Measurements from ENCODE around the gene DSCAM.

Gene DSCAM

GRCh38 chr21:40639616-40640194 lies 207.3 kb downstream of the DSCAM start:
- in situ Hi-C loops (cut with HindIII; ENCODE audit: low pct_ligation_motif_present, low pct_unique_long_range_greater_than_20kb, low sequenced_read_pairs), result no loop called here
- no peak for DNase-seq

DNA sequence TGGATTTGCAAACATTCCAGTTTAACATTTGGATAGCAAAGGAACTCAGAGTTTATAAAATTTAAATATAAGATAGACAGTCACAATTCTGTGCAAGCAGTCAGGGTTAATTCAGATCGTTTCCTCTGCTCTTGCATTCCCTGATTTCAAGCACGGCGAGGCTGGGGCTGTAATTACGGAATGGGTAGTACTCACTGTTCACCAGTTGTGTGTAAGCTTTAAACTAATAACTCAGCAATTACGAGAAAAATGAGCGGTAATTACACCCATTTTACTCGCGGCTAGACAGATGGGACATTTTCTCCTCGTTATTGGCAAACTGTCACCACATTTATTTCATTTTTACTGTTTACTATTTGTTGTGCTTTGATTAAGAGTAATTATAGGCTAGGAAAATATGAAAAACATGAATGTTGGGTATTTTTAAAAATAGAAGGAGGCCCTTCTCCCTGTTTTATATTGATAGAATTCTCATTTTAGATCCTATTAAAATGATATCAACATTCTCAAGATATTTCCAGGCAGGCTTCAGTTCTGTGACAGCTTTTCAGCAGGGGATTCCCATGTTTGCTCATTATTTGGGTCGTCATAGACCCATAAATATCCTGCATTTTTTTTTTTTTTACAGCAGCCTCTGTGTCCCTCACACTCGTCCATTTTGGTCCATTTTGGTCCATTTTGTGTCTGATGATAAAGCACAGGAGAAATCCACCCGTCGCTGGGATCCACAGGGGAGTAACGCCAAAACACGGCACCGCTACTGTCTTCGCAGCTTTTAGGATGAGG lies 208.3 kb downstream of the DSCAM start:
- in situ Hi-C loops (cut with HindIII; ENCODE audit: low pct_ligation_motif_present, low pct_unique_long_range_greater_than_20kb, low sequenced_read_pairs), result no loop called here

DNA sequence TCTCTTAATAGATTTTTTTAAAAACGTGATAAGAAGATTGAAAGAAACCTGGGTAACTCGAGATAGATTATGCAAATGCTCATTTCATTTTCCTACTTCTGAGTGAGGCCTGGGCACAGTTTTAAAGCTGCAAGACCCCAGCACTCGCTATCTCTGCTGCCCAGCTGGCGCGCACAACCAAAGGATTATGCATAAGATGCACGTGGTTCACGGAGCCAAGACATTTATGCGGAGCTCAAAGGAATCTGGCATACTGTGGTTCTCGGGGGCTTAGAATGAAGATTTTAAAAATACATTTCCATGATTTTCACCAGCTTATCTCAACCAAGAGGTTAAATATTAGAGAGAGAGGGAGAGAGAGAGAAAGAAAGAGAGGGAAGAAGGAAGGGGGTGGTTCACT lies 210.9 kb downstream of the DSCAM start:
- in situ Hi-C loops (cut with HindIII; ENCODE audit: low pct_ligation_motif_present, low pct_unique_long_range_greater_than_20kb, low sequenced_read_pairs), result no loop called here
- DNase-seq, result no peak

More for the DNA sequence above, 208.3 kb downstream of the DSCAM start:
- DNase-seq, result no peak

- in situ Hi-C loops (cut with HindIII; ENCODE audit: low pct_ligation_motif_present, low pct_unique_long_range_greater_than_20kb, low sequenced_read_pairs), result no loop called here
- no peak for DNase-seq
Measured at GRCh38 chr21:40635391-40635790, 211.6 kb downstream of the DSCAM start.

DNA sequence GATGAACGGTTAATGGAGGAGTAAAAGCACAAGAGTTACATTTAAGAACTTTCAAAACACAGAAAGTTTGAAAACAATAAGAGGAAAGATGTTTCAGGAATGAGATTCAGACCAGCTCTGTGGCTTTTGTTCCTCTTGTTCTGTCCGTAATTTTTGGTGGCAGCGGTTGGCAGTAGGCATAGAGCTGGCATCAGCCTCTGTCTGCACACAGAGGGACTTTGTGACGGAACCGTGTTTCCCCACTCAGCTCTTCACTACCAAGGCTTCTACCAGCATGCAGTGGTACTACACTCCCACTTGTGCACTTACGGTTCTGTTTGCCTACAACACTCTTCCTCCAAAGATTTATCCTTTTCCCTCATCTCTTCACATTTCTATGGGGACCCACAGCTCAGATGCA lies 212.8 kb downstream of the DSCAM start:
- in situ Hi-C loops (cut with HindIII; ENCODE audit: low pct_ligation_motif_present, low pct_unique_long_range_greater_than_20kb, low sequenced_read_pairs), result no loop called here
- DNase-seq, result no peak

DNA sequence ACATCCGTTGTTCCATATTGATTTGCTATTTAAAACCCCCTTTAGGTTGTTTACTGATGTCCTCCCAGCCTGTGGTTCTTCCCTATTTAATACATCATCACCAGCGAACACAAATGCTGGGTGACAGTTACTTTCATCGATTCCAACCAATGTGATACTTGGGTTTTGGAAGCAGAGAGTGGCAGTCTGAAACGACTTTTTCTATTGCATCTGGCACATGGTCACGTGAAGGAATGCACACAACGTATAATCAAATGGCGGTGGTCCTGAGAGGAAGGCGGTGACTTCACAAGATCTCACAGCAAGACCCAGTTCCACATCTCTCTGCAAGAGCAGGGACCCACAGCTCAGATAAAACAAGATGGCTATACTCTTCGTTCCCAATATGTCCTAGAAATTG lies 213.9 kb downstream of the DSCAM start:
- in situ Hi-C loops (cut with HindIII; ENCODE audit: low pct_ligation_motif_present, low pct_unique_long_range_greater_than_20kb, low sequenced_read_pairs), result no loop called here
- DNase-seq, result no peak

DNA sequence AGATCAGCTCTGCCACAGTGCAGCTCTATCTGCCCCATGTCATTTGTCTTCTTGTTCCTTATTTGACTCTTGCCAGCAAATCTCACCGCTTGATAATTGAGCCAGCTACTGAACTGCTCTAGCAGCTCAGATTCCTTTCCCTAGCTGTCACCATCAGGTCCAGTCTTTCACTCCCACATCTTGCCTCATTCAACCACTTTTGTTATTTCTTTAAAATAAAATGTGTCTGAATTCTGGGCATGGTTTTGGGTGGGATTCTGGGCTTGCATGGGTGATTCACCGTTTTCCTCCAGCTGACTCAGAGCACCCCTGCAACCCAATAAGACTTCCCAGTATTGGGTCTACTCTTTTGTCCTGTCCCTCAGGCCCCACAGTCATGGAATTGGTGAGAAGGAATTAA lies 215.7 kb downstream of the DSCAM start:
- DNase-seq, result no peak
- in situ Hi-C loops (cut with HindIII; ENCODE audit: low pct_ligation_motif_present, low pct_unique_long_range_greater_than_20kb, low sequenced_read_pairs), result no loop called here

- in situ Hi-C loops (cut with HindIII; ENCODE audit: low pct_ligation_motif_present, low pct_unique_long_range_greater_than_20kb, low sequenced_read_pairs), result no loop called here
- DNase-seq, result no peak
Measured at GRCh38 chr21:40625991-40626390, 221.0 kb downstream of the DSCAM start.

DNA sequence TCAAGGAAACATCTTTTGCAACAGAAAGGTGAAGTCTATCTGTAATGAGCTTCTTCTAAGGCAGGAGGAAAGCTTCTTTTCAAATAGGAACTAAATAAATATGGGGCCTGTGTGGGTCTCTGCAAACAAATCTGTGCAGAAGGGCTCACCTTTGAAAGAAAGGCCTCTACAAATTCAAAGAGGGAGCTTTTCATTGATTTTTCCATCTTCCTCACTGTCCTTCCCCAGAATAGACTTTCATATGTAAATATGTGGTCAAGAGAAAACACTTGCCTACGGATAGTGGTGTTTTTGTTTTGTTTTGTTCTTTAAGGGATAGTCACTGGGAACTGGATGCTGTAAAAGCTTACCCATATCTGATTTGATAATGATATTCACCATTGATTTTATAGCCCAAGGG lies 223.4 kb downstream of the DSCAM start:
- in situ Hi-C loops (cut with HindIII; ENCODE audit: low pct_ligation_motif_present, low pct_unique_long_range_greater_than_20kb, low sequenced_read_pairs), result no loop called here
- no peak for DNase-seq

DNA sequence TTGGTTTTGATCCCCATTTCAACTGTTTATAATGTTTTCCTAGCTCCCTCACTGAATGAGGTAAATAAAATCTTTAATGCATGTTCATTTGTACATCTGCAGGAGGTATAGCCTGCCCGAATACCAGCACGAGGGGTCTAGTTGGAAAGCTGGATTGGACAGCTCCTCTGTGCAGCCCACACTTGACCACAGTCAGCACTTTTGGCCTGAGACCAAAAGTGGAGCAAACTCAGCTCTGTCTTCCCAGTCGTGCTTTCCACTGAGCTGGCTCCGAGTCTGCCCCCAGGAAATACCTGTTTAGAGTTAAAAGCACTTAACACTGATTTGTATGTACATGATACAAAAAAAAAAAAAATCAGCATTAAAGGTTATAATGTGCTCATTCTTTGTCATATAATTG lies 224.4 kb downstream of the DSCAM start:
- no peak for DNase-seq
- in situ Hi-C loops (cut with HindIII; ENCODE audit: low pct_ligation_motif_present, low pct_unique_long_range_greater_than_20kb, low sequenced_read_pairs), result no loop called here

DNA sequence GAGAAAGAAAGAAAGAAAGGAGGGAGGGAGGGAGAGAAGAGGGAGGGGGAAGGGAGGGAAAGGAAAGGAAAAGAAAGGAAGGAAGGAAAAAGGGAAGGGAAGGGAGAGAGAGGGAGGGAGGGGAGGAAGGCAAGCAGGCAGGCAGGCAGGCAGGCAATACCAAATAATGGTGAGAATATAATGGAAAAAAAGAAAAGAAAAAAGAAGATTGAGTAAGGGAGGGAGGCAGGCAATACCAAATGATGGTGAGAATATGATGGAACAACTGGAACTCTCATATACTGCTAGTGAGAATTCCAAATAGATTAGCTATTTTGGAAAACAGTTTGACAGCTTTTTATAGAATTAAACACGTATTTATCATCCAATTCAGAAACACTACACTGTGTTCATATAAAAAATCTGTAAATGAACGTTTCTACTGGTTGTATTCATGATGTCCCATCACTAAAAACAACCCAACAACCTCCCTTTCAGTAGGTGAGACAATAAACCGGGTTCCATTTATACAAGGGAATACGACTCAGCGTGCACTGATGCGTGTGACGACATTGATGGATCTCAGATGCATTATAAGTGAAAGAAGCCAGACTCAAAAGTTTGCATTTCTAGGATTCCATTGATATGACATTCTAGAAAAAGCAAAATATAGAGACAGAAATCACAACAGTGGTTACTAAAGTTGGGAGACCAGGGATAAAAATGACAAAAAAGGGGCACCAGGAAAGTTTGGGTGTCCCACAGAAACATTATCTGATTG lies 226.4 kb downstream of the DSCAM start:
- DNase-seq, result no peak
- in situ Hi-C loops (cut with HindIII; ENCODE audit: low pct_ligation_motif_present, low pct_unique_long_range_greater_than_20kb, low sequenced_read_pairs), result no loop called here

DNA sequence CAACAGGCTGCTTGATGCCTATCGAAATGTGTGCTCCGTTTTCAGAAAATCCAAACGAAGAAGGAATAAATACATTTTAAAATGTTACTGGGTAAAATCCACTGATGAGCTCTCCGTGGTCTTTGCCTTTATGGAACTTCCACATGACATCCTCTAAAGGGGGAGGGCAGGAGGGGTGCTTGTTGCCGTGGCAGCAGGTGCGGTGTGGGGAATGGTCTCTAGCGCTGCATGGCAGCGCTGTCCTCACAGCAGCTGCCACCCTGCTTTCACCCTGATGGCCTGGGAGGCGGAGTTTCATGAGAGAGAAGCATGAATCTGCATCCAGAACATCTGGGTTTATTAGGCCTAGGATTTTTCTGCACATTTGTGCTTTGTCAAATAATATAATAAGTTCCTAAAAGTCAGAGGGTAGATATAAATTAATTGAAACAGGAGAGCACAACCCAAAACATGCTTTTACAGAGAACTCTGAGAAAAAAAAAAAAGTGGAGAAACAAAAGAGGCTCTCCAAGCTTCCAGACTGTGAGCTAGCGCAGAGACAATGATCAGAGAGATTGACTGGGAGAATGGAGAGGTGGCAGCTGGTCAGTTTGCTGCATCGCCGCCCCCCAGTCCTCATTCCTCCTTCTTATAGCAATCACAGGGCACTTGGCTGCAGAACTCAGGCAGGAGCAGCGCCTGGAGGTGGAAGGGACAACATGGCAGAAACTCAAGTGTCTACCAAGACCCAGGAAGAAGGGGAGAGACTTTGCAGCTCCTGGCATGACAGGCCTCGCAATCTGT lies 228.6 kb downstream of the DSCAM start:
- in situ Hi-C loops (cut with HindIII; ENCODE audit: low pct_ligation_motif_present, low pct_unique_long_range_greater_than_20kb, low sequenced_read_pairs), result no loop called here
- DNase-seq, result no peak

- no peak for DNase-seq
- in situ Hi-C loops (cut with HindIII; ENCODE audit: low pct_ligation_motif_present, low pct_unique_long_range_greater_than_20kb, low sequenced_read_pairs), result no loop called here
Measured at GRCh38 chr21:40616377-40616704, 230.6 kb downstream of the DSCAM start.

GRCh38 chr21:40615505-40616376 lies 231.2 kb downstream of the DSCAM start:
- in situ Hi-C loops (cut with HindIII; ENCODE audit: low pct_ligation_motif_present, low pct_unique_long_range_greater_than_20kb, low sequenced_read_pairs), result no loop called here
- no peak for DNase-seq

- in situ Hi-C loops (cut with HindIII; ENCODE audit: low pct_ligation_motif_present, low pct_unique_long_range_greater_than_20kb, low sequenced_read_pairs), result no loop called here
- DNase-seq, result no peak
Measured at GRCh38 chr21:40613546-40614030, 233.4 kb downstream of the DSCAM start.

DNA sequence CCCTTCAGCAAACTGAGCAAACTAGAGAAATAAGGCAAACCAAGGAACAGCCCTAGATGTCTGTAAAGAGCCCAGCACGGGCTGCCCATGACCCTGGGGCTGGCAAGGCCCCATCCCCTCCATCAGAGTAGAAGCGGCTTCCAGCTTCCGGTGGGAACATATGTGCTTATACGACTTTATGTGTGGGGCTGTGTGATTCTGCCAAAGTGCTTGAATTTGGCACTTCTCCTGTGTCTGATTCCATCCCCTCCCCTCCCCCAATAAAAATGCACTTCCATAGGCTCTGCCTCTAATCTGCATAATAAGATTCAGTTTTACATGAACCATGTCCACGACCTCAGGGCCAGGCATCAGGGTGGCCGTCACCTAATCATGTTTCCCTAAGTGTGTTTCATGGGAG lies 236.6 kb downstream of the DSCAM start:
- in situ Hi-C loops (cut with HindIII; ENCODE audit: low pct_ligation_motif_present, low pct_unique_long_range_greater_than_20kb, low sequenced_read_pairs), result no loop called here
- no peak for DNase-seq

DNA sequence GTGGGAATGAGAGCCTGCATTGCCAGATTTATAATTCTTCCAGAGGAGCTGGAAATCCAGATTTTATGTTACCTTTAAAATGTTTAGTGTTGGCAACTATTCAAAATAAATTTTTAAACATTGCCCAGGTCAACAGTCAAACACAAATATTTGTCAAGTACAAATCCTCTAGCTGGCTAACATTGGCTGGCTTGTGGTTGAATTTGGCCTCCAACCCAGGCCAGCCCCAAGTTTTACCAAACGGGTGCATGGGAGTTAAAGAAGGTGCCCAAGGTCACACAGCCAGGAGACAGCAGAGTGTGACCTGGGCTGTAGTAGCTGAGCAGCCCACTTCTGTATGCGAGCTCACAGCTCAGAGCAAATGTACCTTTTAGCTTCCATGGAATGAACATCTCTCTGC lies 240.6 kb downstream of the DSCAM start:
- in situ Hi-C loops (cut with HindIII; ENCODE audit: low pct_ligation_motif_present, low pct_unique_long_range_greater_than_20kb, low sequenced_read_pairs), result no loop called here
- DNase-seq, result no peak

- no peak for DNase-seq
- in situ Hi-C loops (cut with HindIII; ENCODE audit: low pct_ligation_motif_present, low pct_unique_long_range_greater_than_20kb, low sequenced_read_pairs), result no loop called here
Measured at GRCh38 chr21:40605094-40605493, 241.9 kb downstream of the DSCAM start.
